GM12892 (cell line): Measurements from ENCODE around the gene CNGB1.
"Not testable (repeated sequence)": the region's sequence is repeated elsewhere in the genome, so short reads cannot be mapped to it uniquely, and the experiment has no call there.

Source experiments
- DNase-seq: peaks from one replicate; pipeline ENCODE4 v3.0.0; 2011; ENCODE audit not compliant: insufficient read length
- FAIRE-seq: peaks from 2 replicates; lab custom pipeline; 2011; peaks lifted over from hg19 to GRCh38; lab: Jason Lieb, UNC
- POLR2A ChIP-seq: IDR thresholded peaks from 2 replicates; pipeline ENCODE4 v1.6.1; 2011; ENCODE audit warnings: low read depth, low read length, control low read depth
- POLR2AphosphoS5 ChIP-seq: IDR thresholded peaks from 2 replicates; pipeline ENCODE4 v1.6.1; 2011; ENCODE audit warnings: low read depth, low read length, control low read depth
- TAF1 ChIP-seq: IDR thresholded peaks from 2 replicates; pipeline ENCODE4 v1.6.1; 2011; ENCODE audit warnings: low read depth, mild to moderate bottlenecking, control low read depth, low read length, borderline replicate concordance

CNGB1 gene

GRCh38 chr16:57837305-57838125, 133.4 kb downstream of the CNGB1 start:
- TF ChIP-seq TAF1, result no peak
- no peak for TF ChIP-seq POLR2A
- TF ChIP-seq POLR2AphosphoS5, result no peak
- FAIRE-seq, result no peak
- no peak for DNase-seq

DNA sequence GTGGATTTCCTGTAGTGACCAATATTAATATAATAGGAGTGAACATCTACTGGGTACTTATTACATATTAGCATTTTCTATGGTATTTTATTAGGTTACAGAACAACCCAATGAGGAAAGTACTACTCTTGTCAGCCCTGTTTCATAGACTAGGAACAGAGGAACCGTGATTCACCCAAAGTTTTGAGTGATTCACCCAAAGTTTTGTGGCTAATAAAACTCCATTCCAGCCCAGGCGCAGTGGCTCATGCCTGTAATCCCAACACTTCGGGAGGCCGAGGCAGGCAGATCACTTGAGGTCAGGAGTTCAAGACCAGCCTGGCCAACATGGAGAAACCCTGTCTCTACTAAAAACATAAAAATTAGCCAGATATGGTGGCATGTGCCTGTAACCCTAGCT, 135.5 kb downstream of the CNGB1 start:
- not testable (repeated sequence) for FAIRE-seq, DNase-seq

- FAIRE-seq (no peak), DNase-seq (no peak)
- TF ChIP-seq POLR2A, result no peak
Measured at GRCh38 chr16:57834936-57835335, 136.0 kb downstream of the CNGB1 start.
